SK-N-SH (cell line): ENCODE measurements around the gene TOMM40L.

ENCODE experiments used
- CTCF ChIP-seq: fragments of 200-600 bp; sonication (generic); IDR thresholded peaks from 2 replicates; pipeline ENCODE4 v1.6.1; 2017; ENCODE audit warnings: antibody characterized with exemption, mild to moderate bottlenecking, moderate library complexity
- EP300 ChIP-seq, 2 experiments: IDR thresholded peaks; 2 replicates each; pipeline versions ENCODE4 v1.4.0 to v1.6.1; 2012; ENCODE audit warnings: borderline replicate concordance in 1 of 2, low read depth in 1 of 2, low read length in 1 of 2
- FOSL2 ChIP-seq: IDR thresholded peaks from 2 replicates; pipeline ENCODE4 v1.4.0; 2012; ENCODE audit warnings: low read depth, mild to moderate bottlenecking, moderate library complexity, borderline replicate concordance
- FOXJ3 ChIP-seq: sonication (generic); formaldehyde crosslinking; IDR thresholded peaks from 2 replicates; pipeline ENCODE4 v1.5.1; 2020; ENCODE audit warnings: mild to moderate bottlenecking, missing genetic modification reagents
- POLR2AphosphoS5 ChIP-seq: IDR thresholded peaks from 2 replicates; pipeline ENCODE4 v1.6.1; 2012; ENCODE audit warnings: low read depth, low read length
- RAD21 ChIP-seq: IDR thresholded peaks from 2 replicates; pipeline ENCODE4 v1.6.1; 2012; ENCODE audit warnings: mild to moderate bottlenecking, low read length
- RCOR1 ChIP-seq: fragments of 150-350 bp; IDR thresholded peaks from 2 replicates; pipeline ENCODE4 v1.6.1; 2017; ENCODE audit warnings: antibody characterized with exemption, low read length
- REST ChIP-seq: IDR thresholded peaks from 2 replicates; pipeline ENCODE4 v1.6.1; 2012; ENCODE audit warnings: mild to moderate bottlenecking, low read depth, low read length, moderate library complexity
- SIN3A ChIP-seq: IDR thresholded peaks from 2 replicates; pipeline ENCODE4 v1.6.1; 2012; ENCODE audit warnings: low read depth, mild to moderate bottlenecking, low read length, moderate library complexity, borderline replicate concordance
- SMC3 ChIP-seq: IDR thresholded peaks from 2 replicates; pipeline ENCODE4 v1.6.1; 2012; ENCODE audit warnings: low read depth, low read length, improper control_type of control experiment
- USF1 ChIP-seq: IDR thresholded peaks from 2 replicates; pipeline ENCODE4 v1.4.0; 2012; ENCODE audit warnings: low read depth, borderline replicate concordance
- USF2 ChIP-seq: fragments of 150-350 bp; IDR thresholded peaks from 2 replicates; pipeline ENCODE4 v1.6.1; 2017; ENCODE audit warnings: antibody characterized with exemption, low read length, low read depth, borderline replicate concordance
- YY1 ChIP-seq: IDR thresholded peaks from 2 replicates; pipeline ENCODE4 v1.4.0; 2012; ENCODE audit warnings: low read depth, mild to moderate bottlenecking

GRCh38 chr1:161200992-161201835 is 24.6 kb upstream of the TOMM40L start:
- TF ChIP-seq RAD21 (no peak), POLR2AphosphoS5 (no peak), CTCF (no peak), REST (no peak), EP300 (IDR thresholded peaks at IDR 0.05; ENCODE audit: borderline replicate concordance in 1 of 2, low read depth in 1 of 2, low read length in 1 of 2) (no peak), YY1 (no peak), USF1 (no peak), SMC3 (no peak), USF2 (no peak), FOXJ3 (no peak), FOSL2 (no peak), RCOR1 (no peak), SIN3A (no peak)
